Fibroblast of lung (primary cell): Measurements from ENCODE around the gene ELAVL1.

Source experiments
- EZH2 ChIP-seq: IDR thresholded peaks from 2 replicates; pipeline ENCODE4 v1.5.1; 2012; ENCODE audit warnings: low read length, control low read depth, mild to moderate bottlenecking; ENCODE audit errors: missing control alignments
- TF ChIP-seq, protein P1 (sequence below), 2 donors: IDR thresholded peaks in 1 of 2; conservative IDR thresholded peaks in 1 of 2; 1 replicate in 1 of 2; 2 replicates in 1 of 2; pipeline ENCODE4 v1.5.1; 2011 to 2012; ENCODE audit warnings: low read length in 2 of 2, control low read depth in 1 of 2, inconsistent platforms in 1 of 2, low read depth in 1 of 2, mild to moderate bottlenecking in 1 of 2

DNA sequence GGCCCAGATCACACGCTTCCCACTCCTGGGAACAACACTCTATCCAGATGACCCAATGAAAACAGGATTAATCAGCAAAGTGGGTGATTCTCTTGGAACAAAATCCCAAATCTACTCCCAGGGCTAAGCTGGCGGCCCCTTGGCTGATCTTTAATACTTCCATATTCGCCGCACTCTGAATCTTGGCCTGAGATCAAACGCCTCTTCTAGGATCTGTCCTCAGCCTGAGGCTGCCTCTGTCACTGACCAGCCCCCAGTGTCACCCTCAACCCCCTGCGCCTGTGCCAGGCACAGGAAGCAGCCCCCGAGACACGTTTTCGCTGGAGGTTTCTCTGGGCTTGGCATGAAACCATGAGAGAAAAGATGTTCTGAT, 77.1 kb downstream of the ELAVL1 start:
- no peak for TF ChIP-seq EZH2
- TF ChIP-seq, protein P1, sequence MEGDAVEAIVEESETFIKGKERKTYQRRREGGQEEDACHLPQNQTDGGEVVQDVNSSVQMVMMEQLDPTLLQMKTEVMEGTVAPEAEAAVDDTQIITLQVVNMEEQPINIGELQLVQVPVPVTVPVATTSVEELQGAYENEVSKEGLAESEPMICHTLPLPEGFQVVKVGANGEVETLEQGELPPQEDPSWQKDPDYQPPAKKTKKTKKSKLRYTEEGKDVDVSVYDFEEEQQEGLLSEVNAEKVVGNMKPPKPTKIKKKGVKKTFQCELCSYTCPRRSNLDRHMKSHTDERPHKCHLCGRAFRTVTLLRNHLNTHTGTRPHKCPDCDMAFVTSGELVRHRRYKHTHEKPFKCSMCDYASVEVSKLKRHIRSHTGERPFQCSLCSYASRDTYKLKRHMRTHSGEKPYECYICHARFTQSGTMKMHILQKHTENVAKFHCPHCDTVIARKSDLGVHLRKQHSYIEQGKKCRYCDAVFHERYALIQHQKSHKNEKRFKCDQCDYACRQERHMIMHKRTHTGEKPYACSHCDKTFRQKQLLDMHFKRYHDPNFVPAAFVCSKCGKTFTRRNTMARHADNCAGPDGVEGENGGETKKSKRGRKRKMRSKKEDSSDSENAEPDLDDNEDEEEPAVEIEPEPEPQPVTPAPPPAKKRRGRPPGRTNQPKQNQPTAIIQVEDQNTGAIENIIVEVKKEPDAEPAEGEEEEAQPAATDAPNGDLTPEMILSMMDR (conservative IDR thresholded peaks at IDR 0.05 in 1 of 2, IDR thresholded peaks at IDR 0.05 in 1 of 2; ENCODE audit: low read depth in 1 of 2, low read length in 2 of 2): no peak
